Frontal cortex (tissue), 4 donors: Measurements from ENCODE around the gene UBA3. TPM values are rescaled to one million over a fixed set of nuclear protein-coding genes. Genes with fewer than 3 reads are reported as not detected.

Experiments used
- DNase-seq, 2 donors: peaks; one replicate each; pipeline ENCODE4 v3.0.0; 2012; ENCODE audit warnings: low spot score in 2 of 2
- FAIRE-seq: peaks from 2 replicates; lab custom pipeline; 2012; peaks lifted over from hg19 to GRCh38; lab: Jason Lieb, UNC
- total RNA-seq: library from RNA; depleted of rRNA; stranded (reverse); fragments of >200 nt; gene quantifications from one replicate; pipeline ENCODE4 v1.2.3, GENCODE V29; 2014
- donor health status: control.
- donor health status: control.
- donor health status: control.

UBA3 gene
- total RNA-seq, 1 donor from 2014 or later: 105 TPM

- no peak for FAIRE-seq
- no peak for DNase-seq
Observed at GRCh38 chr3:69103123-69103522, 23.0 kb upstream of the UBA3 start.

- FAIRE-seq: no peak
- no peak for DNase-seq
Observed at GRCh38 chr3:69102384-69102783, 22.2 kb upstream of the UBA3 start.

- DNase-seq: no peak
- no peak for FAIRE-seq
Observed at GRCh38 chr3:69099576-69099975, 19.4 kb upstream of the UBA3 start.

GRCh38 chr3:69097407-69098086 lies 17.4 kb upstream of the UBA3 start:
- no peak for DNase-seq
- no peak for FAIRE-seq

- DNase-seq (no peak), FAIRE-seq (no peak)
Observed at GRCh38 chr3:69096299-69096698, 16.1 kb upstream of the UBA3 start.

GRCh38 chr3:69095636-69096035 lies 15.5 kb upstream of the UBA3 start:
- DNase-seq (no peak), FAIRE-seq (no peak)

GRCh38 chr3:69094467-69095205 lies 14.5 kb upstream of the UBA3 start:
- no peak for FAIRE-seq
- peak in 1 of 2 donors; percentile 28 for DNase-seq

- DNase-seq (no peak), FAIRE-seq (no peak)
Observed at GRCh38 chr3:69092030-69092516, 11.9 kb upstream of the UBA3 start.

GRCh38 chr3:69091389-69092029 lies 11.3 kb upstream of the UBA3 start:
- FAIRE-seq: no peak

GRCh38 chr3:69090021-69090420 lies 9.9 kb upstream of the UBA3 start:
- FAIRE-seq: no peak
- no peak for DNase-seq

More at GRCh38 chr3:69091389-69092029, 11.3 kb upstream of the UBA3 start:
- no peak for DNase-seq

GRCh38 chr3:69088063-69088462 lies 7.9 kb upstream of the UBA3 start:
- no peak for FAIRE-seq

GRCh38 chr3:69087030-69087791 lies 7.0 kb upstream of the UBA3 start:
- FAIRE-seq (no peak), DNase-seq (no peak)

More at GRCh38 chr3:69088063-69088462, 7.9 kb upstream of the UBA3 start:
- no peak for DNase-seq

GRCh38 chr3:69085833-69086722 lies 5.9 kb upstream of the UBA3 start:
- DNase-seq (peak in 1 of 2 donors; percentile 38), FAIRE-seq (no peak)

GRCh38 chr3:69085168-69085832 lies 5.1 kb upstream of the UBA3 start:
- no peak for FAIRE-seq
- DNase-seq: peak in 1 of 2 donors; percentile 27

- no peak for FAIRE-seq
- peak; percentile 67 to 74 for DNase-seq
Observed at GRCh38 chr3:69084326-69085167, 4.4 kb upstream of the UBA3 start, which contains the start of gene ARL6IP5. Gene ARL6IP5 (plus strand): TSS chr3:69084937. CDS start chr3:69085048, 111 bp downstream.

GRCh38 chr3:69082805-69083204 lies 2.6 kb upstream of the UBA3 start:
- no peak for FAIRE-seq
- peak in 1 of 2 donors; percentile 14 for DNase-seq

GRCh38 chr3:69082361-69082760 lies 2.2 kb upstream of the UBA3 start:
- FAIRE-seq (no peak), DNase-seq (no peak)
